Smooth muscle cell (in vitro differentiated cells): Measurements from ENCODE around the gene PLAAT4. TPM values are rescaled to one million over a fixed set of nuclear protein-coding genes. Genes with fewer than 3 reads are reported as not detected.

Source experiments
- DNase-seq: peaks from one replicate; lab custom pipeline; 2025; ENCODE audit not compliant: unreplicated experiment; lab: John Stamatoyannopoulos, UW
- H2AFZ ChIP-seq: fragments of 200-600 bp; sonication (generic); 2 replicates; pipeline ENCODE4 v1.6.0; 2016; ENCODE audit warnings: antibody characterized with exemption, low read depth, mild to moderate bottlenecking
- H3F3A ChIP-seq: fragments of 200-600 bp; sonication (generic); 2 replicates; pipeline ENCODE4 v1.6.0; 2017; ENCODE audit warnings: antibody characterized with exemption, low read depth
- H3K27ac ChIP-seq: fragments of 200-600 bp; sonication (generic); 2 replicates; pipeline ENCODE4 v1.5.1; 2016; ENCODE audit warnings: low read depth, mild to moderate bottlenecking
- H3K27me3 ChIP-seq: fragments of 200-600 bp; sonication (generic); 2 replicates; pipeline ENCODE4 v1.6.1; 2016; ENCODE audit warnings: low read depth, mild to moderate bottlenecking
- H3K36me3 ChIP-seq: fragments of 200-600 bp; sonication (generic); 2 replicates; pipeline ENCODE4 v1.5.1; 2016; ENCODE audit warnings: low read depth
- H3K4me1 ChIP-seq: fragments of 200-600 bp; sonication (generic); 2 replicates; pipeline ENCODE4 v1.5.1; 2016; ENCODE audit warnings: low read depth
- H3K4me2 ChIP-seq: fragments of 200-600 bp; sonication (generic); 2 replicates; pipeline ENCODE4 v1.6.0; 2016; ENCODE audit warnings: mild to moderate bottlenecking
- H3K4me3 ChIP-seq: fragments of 200-600 bp; sonication (generic); 2 replicates; pipeline ENCODE4 v1.5.1; 2016; ENCODE audit warnings: mild to moderate bottlenecking
- H3K79me2 ChIP-seq: fragments of 200-600 bp; sonication (generic); 2 replicates; pipeline ENCODE4 v1.6.0; 2016; ENCODE audit warnings: low read depth, mild to moderate bottlenecking
- H3K9ac ChIP-seq: fragments of 200-600 bp; sonication (generic); 2 replicates; pipeline ENCODE4 v1.6.0; 2016; ENCODE audit warnings: low read depth
- H3K9me3 ChIP-seq: fragments of 200-600 bp; sonication (generic); replicated peaks from 2 replicates; pipeline ENCODE4 v1.5.1; 2016; ENCODE audit warnings: low read depth
- H4K20me1 ChIP-seq: fragments of 200-600 bp; sonication (generic); 2 replicates; pipeline ENCODE4 v1.6.0; 2016; ENCODE audit warnings: low read depth
- WGBS: methylation state at CpG from one replicate; pipeline ENCODE4 v1.1.7; 2016; ENCODE audit warnings: low lambda C conversion rate; 5-methylcytosine and 5-hydroxymethylcytosine counted together
- polyA plus RNA-seq: library from polyadenylated mRNA; unstranded; fragments of >200 nt; fragmentation: Nextera tagmentation; extraction: Ambion mirVana; gene quantifications from 2 replicates; pipeline ENCODE4 v1.2.1, GENCODE V29; 2016
- total RNA-seq: library from RNA; depleted of rRNA; stranded (reverse); fragments of >200 nt; gene quantifications from 2 replicates; pipeline ENCODE4 v1.2.3, GENCODE V29; 2014
- TF ChIP-seq, protein P1 (sequence below): fragments of 200-600 bp; sonication (generic); IDR thresholded peaks from 2 replicates; pipeline ENCODE4 v1.5.1; 2017; ENCODE audit warnings: borderline replicate concordance, mild to moderate bottlenecking, antibody characterized with exemption; ENCODE audit not compliant: insufficient read depth, poor library complexity, severe bottlenecking

PLAAT4 gene
- total and polyA plus RNA-seq, 2 experiments from 2014 or later: not detected

DNA sequence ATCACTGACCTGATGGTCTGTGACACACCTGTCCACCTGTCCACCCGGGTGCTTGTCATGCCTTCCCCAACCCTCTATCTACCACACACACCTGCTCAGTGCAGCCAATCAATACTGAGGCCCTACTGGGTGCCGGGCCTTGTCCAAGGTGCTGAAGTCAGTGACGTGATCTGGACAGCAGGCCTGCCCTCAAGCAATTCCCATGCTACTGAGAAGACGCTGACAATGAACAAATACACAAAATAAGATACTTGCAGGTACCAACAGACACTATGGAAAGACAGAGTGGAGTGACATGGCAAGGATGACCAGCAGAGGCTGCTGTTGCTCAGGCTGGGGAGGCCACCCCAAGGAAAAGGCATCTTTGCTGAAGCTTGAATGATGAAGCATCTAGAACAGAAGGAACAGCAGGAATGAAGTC lies 56.4 kb downstream of the PLAAT4 start:
- DNase-seq: no peak
- Histone ChIP-seq H3K27me3 (no peaks in the 10 kb centered on the region), H3K9ac (no peak overlapping the region), H3K36me3 (no peaks in the 10 kb centered on the region), H3F3A (no peaks in the 10 kb centered on the region), H3K4me1 (no peaks in the 10 kb centered on the region), H3K9me3 (no peaks in the 10 kb centered on the region), H2AFZ (no peak overlapping the region), H3K27ac (no peak overlapping the region), H3K4me3 (no peak overlapping the region), H3K4me2 (no peak overlapping the region), H4K20me1 (no peaks in the 10 kb centered on the region), H3K79me2 (no peaks in the 10 kb centered on the region)
- 73% methylated on average over 4 of the region's 4 CpGs for WGBS
- TF ChIP-seq, protein P1, sequence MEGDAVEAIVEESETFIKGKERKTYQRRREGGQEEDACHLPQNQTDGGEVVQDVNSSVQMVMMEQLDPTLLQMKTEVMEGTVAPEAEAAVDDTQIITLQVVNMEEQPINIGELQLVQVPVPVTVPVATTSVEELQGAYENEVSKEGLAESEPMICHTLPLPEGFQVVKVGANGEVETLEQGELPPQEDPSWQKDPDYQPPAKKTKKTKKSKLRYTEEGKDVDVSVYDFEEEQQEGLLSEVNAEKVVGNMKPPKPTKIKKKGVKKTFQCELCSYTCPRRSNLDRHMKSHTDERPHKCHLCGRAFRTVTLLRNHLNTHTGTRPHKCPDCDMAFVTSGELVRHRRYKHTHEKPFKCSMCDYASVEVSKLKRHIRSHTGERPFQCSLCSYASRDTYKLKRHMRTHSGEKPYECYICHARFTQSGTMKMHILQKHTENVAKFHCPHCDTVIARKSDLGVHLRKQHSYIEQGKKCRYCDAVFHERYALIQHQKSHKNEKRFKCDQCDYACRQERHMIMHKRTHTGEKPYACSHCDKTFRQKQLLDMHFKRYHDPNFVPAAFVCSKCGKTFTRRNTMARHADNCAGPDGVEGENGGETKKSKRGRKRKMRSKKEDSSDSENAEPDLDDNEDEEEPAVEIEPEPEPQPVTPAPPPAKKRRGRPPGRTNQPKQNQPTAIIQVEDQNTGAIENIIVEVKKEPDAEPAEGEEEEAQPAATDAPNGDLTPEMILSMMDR: peak; percentile 37

DNA sequence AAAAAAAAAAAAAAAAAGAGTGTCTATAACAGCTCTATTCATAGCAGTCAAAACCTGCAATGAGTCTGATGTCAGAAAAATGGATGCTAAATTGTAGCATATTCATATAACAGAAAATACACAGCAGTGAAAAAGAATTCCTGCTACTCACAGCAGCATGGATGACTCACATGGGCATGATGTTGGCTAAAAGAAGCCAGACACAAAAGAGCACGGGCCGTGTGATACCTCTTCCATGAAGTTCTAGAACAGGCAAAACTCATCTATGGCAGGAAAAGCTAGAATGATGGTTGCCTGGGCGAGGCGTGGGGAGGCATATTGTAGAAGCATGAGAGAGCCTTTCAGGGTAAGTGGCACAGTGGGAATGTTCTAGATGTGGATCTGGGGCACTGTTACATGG lies 58.7 kb downstream of the PLAAT4 start:
- H3K27me3 ChIP-seq: no peaks in the 10 kb centered on the region
- no peak for DNase-seq
- TF ChIP-seq, protein P1: no peak

More for the DNA sequence above, 58.7 kb downstream of the PLAAT4 start:
- no peak overlapping the region for H2AFZ ChIP-seq
- H3K27ac ChIP-seq: no peak overlapping the region
- WGBS: 75% methylated on average over 4 of the region's 4 CpGs
- H3K9ac ChIP-seq: no peak overlapping the region
- H3K4me3 ChIP-seq: no peak overlapping the region
- no peak overlapping the region for H3K4me2 ChIP-seq
- H3K36me3 ChIP-seq: no peaks in the 10 kb centered on the region
- H3K79me2 ChIP-seq: no peaks in the 10 kb centered on the region
- H4K20me1 ChIP-seq: no peaks in the 10 kb centered on the region
- no peaks in the 10 kb centered on the region for H3K9me3 ChIP-seq
- no peaks in the 10 kb centered on the region for H3K4me1 ChIP-seq
- H3F3A ChIP-seq: no peaks in the 10 kb centered on the region

Other genes with a start within 250 kb of the PLAAT4 start
- gene SLC22A9, start 167.0 kb upstream of the PLAAT4 start, total RNA-seq: not detected in 2 replicates
- not detected in 2 replicates for gene SLC22A9, start 167.0 kb upstream of the PLAAT4 start, polyA plus RNA-seq
- gene PLAAT5, start 45.6 kb upstream of the PLAAT4 start, total RNA-seq: 0.04 TPM in 1 of 2 replicates, not detected in the other
- 0.06 TPM in 1 of 2 replicates, not detected in the other for gene PLAAT5, start 45.6 kb upstream of the PLAAT4 start, polyA plus RNA-seq
- 0.58 TPM in 1 of 2 replicates, not detected in the other for gene LGALS12, start 30.7 kb upstream of the PLAAT4 start, total RNA-seq
- not detected in 2 replicates for gene LGALS12, start 30.7 kb upstream of the PLAAT4 start, polyA plus RNA-seq
- not detected in 2 replicates for gene PLAAT2, start 26.6 kb downstream of the PLAAT4 start, total RNA-seq
- gene PLAAT2, start 26.6 kb downstream of the PLAAT4 start, polyA plus RNA-seq: not detected in 2 replicates
- 2.5 and 5.2 TPM in 2 replicates for gene PLAAT3, start 77.6 kb downstream of the PLAAT4 start, total RNA-seq
- 0.90 and 5.0 TPM in 2 replicates for gene PLAAT3, start 77.6 kb downstream of the PLAAT4 start, polyA plus RNA-seq
- 32.5 and 37.5 TPM in 2 replicates for gene ATL3, start 134.6 kb downstream of the PLAAT4 start, total RNA-seq
- gene ATL3, start 134.6 kb downstream of the PLAAT4 start, polyA plus RNA-seq: 13.0 and 14.9 TPM in 2 replicates
- gene RTN3, start 144.7 kb downstream of the PLAAT4 start, total RNA-seq: 59.5 and 64.9 TPM in 2 replicates
- gene RTN3, start 144.7 kb downstream of the PLAAT4 start, polyA plus RNA-seq: 43.5 and 50.9 TPM in 2 replicates
- gene ZFTA, start 232.0 kb downstream of the PLAAT4 start, total RNA-seq: 14.9 and 15.7 TPM in 2 replicates
- 11.0 and 11.1 TPM in 2 replicates for gene ZFTA, start 232.0 kb downstream of the PLAAT4 start, polyA plus RNA-seq